Measurements from ENCODE around the gene ASIC1.

ASIC1 gene

DNA sequence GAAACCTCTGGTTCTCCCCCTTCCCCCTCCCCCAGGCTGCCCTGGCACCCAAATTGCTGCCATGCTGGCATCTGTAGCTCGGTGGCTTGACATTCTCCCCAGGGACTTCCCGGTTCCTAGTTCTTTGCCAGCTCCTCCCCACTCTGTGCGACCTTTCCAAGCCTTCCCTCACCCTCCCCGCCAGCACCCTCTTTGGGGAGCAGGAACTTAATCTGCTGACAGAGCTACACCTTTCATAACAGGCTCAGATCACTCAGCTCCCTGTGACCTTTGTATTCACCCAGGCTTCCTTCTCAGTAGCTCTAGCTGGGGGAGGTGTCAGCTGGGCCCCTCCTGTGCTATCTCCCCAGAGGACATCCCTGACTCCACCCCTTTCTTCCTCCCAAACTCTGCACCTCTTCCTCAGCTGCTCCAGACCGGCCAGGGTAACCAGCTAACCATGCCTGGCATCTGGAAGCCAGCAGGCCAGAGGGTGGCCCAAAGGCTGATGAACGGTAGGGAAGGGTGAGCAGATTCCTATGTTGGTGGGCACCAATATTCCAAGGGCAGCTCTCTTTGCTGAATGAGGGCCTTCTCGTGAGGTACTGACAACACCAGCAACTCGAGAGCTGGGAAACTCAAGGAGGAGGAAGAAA, 52.8 kb downstream of the ASIC1 start:
- DNase-seq, result no peak

DNA sequence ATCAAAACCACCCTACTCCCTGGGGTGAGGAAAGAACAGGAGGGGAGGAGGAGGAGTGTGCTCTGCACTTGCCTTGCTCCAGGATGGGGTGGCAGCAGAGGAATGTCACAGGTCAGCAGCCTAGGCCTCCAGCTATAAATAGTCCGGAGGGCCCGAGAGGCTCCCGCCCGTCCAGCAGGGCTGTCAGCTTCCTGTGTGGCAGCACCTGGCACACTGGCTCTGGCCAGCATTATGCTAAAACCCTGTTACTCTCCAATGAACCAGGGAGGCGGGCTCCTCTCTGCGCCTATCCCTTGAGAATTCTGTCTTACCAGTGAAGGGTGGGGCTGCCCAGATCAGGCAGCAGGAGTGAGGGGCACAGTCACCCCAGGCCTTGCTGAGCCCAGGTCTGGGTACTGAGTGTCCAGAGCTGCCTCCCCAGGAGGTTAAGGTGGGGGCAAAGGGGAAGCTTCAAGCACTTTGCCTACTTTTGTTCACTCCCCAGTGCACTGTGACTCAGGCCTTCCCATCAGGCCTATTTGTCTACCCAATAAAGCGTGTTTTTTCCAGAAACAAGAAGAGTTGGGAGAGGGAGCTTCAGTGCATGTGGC, 53.5 kb downstream of the ASIC1 start:
- DNase-seq, result no peak

DNA sequence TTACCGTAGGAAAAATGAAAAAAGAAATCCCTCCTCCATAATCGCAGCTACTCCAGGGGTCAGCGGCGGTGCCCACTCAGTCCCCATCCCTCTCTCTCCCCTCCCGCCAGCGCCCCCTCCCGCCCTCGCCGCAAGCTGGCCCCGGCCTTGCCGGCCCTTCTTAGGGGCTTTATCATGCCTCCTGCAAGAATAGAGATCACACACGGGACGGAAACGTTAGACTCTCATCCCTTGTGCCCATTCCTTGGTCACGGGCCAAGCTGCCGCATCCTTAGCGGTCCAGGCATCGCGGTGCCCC, 53.9 kb downstream of the ASIC1 start:
- DNase-seq, result no peak

DNA sequence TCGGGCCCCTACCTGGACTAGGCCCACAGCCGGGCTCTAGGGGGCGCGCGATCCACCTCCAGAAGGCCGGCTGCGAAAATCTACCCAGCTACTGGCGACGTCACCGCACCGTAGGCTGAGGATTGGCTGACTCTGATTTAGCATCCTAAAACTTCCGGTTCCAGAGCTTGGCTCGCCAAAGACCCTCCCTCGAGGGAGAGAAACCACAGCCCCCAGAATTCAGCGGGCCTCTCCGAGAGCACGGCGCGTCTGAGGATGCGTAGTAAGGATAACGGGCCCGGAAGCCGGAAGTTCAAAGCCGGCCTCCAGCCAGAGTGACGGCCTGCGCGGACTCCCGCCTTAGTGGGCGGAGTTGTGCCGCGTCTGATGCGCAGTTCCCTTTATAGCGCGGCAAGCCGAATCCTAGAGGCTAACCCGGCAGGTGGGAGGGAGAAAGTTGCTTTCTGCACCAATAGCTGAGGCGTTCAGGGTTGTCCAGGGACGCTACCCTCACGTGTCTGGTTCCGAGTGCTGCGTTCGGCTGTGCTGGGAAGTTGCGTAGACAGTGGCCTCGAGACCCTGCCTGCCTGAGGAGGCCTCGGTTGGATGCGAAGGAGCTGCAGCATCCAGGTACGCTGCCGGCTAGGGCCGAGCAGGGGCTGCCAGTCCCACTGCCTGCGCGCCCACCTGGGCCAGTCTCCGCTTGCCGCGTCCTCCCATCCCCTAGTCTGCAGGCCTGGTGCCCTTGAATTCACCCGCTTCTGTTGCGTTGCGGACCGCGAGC, 54.5 kb downstream of the ASIC1 start, which contains the start of gene COX14:
TSS of gene COX14 (plus strand) at position 544 of the 763 bp plus-strand sequence. CDS start 7,808 bp downstream, outside the sequence.
- peak; percentile 99 for DNase-seq

DNA sequence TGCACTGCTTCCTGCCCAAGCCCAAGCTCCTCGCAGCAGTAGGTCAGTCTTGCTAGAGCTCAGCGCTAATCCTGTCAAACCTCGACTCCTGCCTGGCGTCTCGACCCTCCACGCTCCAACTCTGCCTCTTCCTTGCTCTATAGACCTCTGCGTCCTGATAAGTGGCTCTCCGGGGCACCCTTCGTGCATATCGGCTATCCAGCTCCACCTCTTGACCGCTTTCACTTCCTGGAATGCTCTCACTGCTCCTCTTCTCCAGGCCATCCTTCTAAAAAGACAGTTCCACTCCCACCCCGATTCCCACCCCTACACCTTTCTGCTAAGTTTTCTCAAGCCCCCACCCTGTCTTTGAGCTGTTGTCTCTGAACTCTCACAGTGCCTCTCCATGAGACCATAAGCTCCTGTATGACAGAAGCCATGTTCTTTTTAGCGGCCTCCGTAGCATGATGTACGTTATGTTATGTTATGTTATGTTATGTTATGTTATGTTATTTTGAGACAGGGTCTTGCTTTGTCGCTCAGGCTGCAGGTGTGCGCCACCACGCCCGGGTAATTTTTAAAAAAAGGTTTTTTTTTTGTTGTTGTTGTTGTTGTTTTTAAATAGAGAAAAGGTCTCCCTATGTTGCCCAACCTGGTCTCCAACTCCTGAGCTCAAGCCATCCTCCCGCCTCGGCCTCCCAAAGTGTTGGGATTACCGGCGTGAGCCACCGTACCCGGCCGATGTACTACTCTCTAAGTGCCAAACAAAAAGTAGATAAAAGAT, 55.2 kb downstream of the ASIC1 start:
- no peak for DNase-seq

DNA sequence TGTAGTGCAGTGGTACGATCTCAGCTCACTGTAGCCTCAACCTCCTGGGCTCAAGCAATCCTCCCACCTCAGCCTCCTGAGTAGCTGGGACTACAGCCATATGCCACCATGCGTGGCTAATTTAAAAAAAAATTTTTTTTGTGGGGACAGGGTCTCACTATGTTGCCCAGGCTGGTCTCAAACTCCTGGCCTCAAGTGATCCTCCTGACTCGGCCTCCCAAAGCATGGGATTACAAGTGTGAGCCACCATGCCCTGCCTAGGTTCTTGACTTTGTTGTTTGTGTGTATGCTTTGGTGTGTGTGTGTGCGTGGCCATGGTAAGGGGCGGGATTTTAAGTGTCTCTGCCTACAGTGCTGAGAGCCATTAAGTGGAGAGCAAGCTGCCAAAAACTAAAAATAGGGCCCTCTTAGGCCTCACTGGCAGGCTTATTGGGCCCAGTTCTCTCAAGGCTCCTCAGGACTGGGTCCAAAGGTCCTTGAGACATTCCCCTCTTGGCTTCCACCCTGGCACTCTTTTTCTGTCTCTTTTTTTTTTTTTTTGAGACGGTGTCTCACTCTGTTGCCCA, 59.7 kb downstream of the ASIC1 start:
- no peak for DNase-seq

DNA sequence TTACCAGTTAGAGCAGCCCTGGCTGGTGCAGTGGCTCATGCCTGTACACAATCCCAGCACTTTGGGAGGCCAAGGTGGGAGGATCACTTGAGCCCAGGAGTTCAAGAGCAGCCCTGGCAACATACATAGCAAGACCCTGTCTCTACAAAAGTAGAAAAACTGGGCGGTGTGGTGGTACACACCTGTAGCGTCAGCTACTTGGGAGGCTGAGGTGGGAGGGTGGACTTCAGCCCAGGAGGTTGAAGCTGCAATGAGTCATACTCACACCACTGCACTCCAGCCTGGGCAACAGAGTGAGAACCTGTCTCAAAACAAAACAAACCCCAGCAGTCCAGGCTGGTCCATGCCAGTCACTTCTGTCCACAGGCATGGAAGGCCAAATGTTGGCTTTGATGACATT, 62.0 kb downstream of the ASIC1 start:
- no peak for DNase-seq

DNA sequence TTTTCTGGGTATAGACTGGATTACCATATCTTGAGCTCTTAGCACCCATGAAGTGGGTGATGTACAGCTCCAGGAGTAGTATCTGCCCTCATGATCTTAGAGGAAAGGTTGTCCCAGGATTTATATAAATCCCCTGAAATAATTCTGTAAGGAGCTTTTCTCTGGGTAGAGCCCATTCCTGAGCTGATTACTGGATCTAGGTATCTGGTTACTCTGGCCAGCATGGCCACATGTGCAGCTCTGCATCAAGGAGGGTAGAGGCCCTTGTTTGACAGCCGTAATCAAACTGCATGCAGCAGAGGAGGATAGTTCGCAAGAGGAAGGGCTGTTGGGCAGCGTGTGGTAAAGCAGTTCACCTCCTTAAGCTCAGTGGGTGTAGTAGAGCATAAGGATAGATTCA, 63.1 kb downstream of the ASIC1 start:
- DNase-seq, result no peak

DNA sequence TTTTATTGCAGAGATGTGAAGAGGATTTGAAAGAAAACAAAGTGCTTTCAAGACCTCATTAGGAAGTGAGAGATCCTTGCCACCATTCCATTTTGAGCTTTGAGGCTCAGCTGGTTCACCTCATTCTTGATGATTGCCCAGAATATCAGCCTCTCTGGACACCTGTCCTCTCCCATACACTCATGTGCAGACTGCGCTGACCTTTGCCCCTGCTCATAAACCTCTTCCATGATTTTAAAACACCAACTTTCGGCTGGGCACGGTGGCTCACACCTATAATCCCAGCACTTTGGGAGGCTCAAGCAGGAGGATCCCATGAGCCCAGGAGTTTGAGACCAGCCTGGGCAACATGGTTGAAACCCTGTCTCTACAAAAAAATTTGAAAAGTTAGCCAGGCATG, 63.6 kb downstream of the ASIC1 start:
- DNase-seq, result no peak

DNA sequence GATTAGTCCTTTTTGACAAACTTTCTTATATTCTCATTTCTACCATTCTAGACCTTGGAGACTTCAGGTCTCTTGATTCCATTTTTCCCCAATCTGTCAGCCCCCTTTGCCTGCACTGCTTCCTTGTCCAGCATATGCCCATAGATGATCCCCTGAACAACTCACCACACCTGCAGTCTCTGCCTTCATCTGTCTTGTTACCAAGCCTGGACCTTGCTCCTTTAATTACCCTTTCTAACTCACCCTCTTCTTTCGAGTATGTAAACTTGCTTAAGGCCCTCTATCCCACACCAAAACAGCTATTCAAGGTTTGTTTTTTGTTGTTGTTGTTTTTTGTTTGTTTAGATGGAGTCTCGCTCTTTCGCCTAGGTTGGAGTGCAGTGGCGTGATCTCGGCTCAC, 64.2 kb downstream of the ASIC1 start:
- no peak for DNase-seq

DNA sequence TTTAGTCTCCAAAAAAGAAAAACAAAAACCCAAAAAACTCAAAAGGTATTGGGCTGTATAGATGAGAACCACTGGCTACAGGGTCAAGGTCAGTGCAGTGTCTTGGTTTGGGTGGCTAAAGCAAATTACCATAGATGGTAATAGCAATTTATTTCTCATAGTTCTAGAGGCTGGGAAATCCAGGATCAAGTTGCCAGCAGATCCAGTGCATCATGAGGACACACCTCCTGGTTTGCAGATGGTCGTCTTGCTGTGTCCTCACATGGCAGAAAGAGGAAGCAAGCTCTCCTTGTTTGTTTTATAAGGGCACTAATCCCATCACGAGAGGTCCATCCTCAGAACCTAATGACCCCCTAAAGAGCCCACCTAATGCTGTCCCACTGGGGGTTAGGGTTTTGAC, 65.8 kb downstream of the ASIC1 start:
- DNase-seq, result no peak

DNA sequence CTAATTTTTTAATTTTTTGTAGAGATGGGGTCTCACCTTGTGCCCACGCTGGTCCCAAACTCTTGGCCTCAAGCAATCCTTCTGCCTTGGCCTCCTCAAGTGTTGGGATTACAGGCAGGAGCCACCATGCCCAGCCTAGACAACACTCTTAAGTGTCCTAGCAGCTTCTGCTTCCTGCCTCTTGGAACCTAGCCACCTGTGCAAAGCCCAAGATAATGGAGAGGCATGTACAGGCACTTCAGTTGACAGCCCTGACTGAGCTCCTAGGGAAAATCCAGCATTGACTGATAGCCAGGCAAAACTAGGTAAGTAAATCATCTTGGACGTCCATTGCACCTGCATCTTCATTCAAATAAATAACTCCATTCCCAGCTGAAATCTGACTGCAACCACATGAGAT, 70.2 kb downstream of the ASIC1 start:
- DNase-seq, result no peak

DNA sequence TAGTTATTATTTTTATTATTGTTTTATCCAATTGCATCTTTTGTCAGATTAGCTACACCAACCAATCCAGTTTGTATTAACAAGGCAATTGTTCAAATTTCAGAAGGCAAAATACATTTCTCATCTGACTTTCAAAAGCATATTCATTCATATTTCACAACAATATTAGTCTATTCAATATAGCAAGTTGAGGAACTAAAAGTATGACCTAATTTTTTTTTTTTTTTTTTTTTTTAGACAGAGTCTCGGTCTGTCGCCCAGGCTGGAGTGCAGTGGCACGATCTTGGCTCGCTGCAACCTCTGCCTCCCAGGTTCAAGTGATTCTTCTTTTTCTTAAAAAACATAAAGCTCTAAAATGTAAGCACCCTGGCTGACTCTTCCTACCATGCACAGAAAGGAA, 71.9 kb downstream of the ASIC1 start:
- DNase-seq, result no peak

DNA sequence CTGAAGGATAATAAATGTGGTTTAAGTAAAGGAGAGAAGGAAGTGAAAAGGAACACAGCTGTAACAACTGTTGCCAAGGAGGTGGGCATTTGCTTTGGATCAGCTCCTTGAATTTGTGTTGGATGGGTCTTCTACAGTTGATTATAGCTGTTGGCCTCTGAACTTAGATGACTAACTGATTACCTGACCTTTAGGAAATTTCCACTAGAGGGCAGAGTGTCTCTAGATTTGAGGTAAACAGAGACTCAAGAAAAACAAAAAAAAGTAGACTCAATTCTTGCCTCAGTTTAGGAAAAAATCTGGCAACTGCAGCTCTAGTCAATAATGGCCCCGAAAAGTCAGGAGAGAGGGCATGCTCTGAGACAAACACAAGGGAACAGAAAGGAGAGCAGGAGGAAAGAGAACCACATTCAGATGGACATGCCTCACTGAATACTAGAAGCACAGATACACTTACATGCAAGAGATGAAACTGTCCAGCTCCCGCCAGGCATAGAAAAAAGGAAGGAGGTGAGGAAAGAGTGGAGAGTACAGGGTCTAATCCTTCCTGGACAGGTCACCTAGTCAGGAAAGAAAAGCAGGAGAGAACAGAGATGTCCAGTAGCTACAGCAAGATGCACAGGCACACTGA, 75.2 kb downstream of the ASIC1 start:
- DNase-seq, result no peak

Data from activated gamma-delta T cell treated with Interleukin-2 at 50 U/mL for 16 hours (primary cell).